ENCODE measurements around the gene TACR1. TPM values are rescaled to one million over a fixed set of nuclear protein-coding genes. Genes with fewer than 3 reads are reported as not detected.

TACR1 gene
- total RNA-seq, 6 donors from 2014 or later: 0.46 to 4.2 (median 1.5) TPM; not detected in 1

- Histone ChIP-seq H3K4me3 (no peak overlapping the region), H3K4me1 (no peaks in the 10 kb centered on the region), H3K36me3 (no peaks in the 10 kb centered on the region), H3K27ac (no peak overlapping the region), H3K9me3 (no peaks in the 10 kb centered on the region), H3K27me3 (no peaks in the 10 kb centered on the region)
- DNase-seq: no peak
- 52 to 54% methylated on average over 1 of the region's 1 CpG for WGBS, 2 donors
- TF ChIP-seq POLR2AphosphoS5 (IDR thresholded peaks at IDR 0.05) (no peak), EP300 (IDR thresholded peaks at IDR 0.05) (no peak), CTCF (IDR thresholded peaks at IDR 0.05) (no peak), POLR2A (IDR thresholded peaks at IDR 0.05) (no peak)
- no peak for ATAC-seq (ENCODE audit: low FRiP score in 2 of 2)
Observed at GRCh38 chr2:75021672-75022071, 177.6 kb downstream of the TACR1 start.

DNA sequence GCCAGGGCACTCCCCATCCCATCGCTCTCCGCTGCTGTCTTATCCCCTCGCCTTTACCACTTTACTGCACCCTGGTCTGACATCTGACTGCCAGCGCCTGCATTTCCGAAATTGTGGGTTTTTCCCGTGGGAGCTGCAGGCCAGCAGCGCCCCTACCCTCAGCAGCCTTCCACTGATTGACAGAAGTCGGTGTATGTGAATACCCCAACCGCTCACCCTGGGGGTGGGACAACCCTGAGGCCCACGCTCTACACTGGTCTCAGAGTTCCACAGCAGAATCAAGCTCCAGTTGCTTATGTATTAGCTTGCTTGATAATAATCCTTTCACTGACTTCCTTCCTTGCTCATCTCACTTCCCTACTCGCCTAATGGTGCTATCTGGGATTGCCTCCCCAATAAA is 178.8 kb downstream of the TACR1 start:
- Histone ChIP-seq H3K9me3 (no peaks in the 10 kb centered on the region), H3K27me3 (no peaks in the 10 kb centered on the region), H3K27ac (no peak overlapping the region), H3K36me3 (no peaks in the 10 kb centered on the region), H3K4me3 (no peak overlapping the region), H3K4me1 (no peaks in the 10 kb centered on the region)
- ATAC-seq (ENCODE audit: low FRiP score in 2 of 2): no peak
- DNase-seq: peak in 1 of 2 donors; percentile 4
- WGBS, 2 donors: 91 to 92% methylated on average over 11 of the region's 11 CpGs
- no peak for TF ChIP-seq EP300 (IDR thresholded peaks at IDR 0.05)
- TF ChIP-seq POLR2AphosphoS5 (IDR thresholded peaks at IDR 0.05): no peak
- TF ChIP-seq CTCF (IDR thresholded peaks at IDR 0.05): no peak
- no peak for TF ChIP-seq POLR2A (IDR thresholded peaks at IDR 0.05)

- DNase-seq (no peak), ATAC-seq (ENCODE audit: low FRiP score in 2 of 2) (no peak)
- Histone ChIP-seq H3K27ac (no peak overlapping the region), H3K36me3 (no peaks in the 10 kb centered on the region), H3K9me3 (no peaks in the 10 kb centered on the region), H3K4me1 (no peaks in the 10 kb centered on the region), H3K27me3 (no peaks in the 10 kb centered on the region), H3K4me3 (no peak overlapping the region)
- 80 to 82% methylated on average over 2 of the region's 2 CpGs for WGBS, 2 donors
- TF ChIP-seq EP300 (IDR thresholded peaks at IDR 0.05) (no peak), POLR2AphosphoS5 (IDR thresholded peaks at IDR 0.05) (no peak), CTCF (IDR thresholded peaks at IDR 0.05) (no peak), POLR2A (IDR thresholded peaks at IDR 0.05) (no peak)
Observed at GRCh38 chr2:75019790-75020189, 179.5 kb downstream of the TACR1 start.

DNA sequence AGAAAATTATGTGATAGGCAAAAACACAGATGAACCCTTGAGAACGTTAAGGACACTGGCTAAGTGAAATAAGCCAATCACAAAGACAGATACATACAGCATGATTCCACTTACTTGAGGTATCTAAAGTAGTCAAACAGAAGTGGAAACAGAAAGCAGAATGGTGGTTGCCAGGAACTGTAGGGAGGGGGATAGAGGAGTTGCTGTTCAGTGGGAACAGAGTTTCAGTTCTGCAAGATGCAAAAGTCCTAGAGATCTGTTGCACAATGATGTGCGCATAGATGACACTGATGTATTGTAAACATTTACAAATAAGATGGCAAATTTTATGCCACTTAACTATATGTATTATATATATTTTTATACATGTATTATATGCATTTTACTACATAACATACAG is 181.2 kb downstream of the TACR1 start:
- WGBS, 2 donors: 85 to 89% methylated on average over 2 of the region's 2 CpGs
- DNase-seq (no peak), ATAC-seq (ENCODE audit: low FRiP score in 2 of 2) (peak in 1 of 2 donors; percentile 66)

More for the DNA sequence above, 181.2 kb downstream of the TACR1 start:
- Histone ChIP-seq H3K27ac (no peak overlapping the region), H3K27me3 (no peaks in the 10 kb centered on the region), H3K9me3 (no peaks in the 10 kb centered on the region), H3K4me1 (no peaks in the 10 kb centered on the region), H3K36me3 (no peaks in the 10 kb centered on the region), H3K4me3 (no peak overlapping the region)
- TF ChIP-seq POLR2A (IDR thresholded peaks at IDR 0.05) (no peak), POLR2AphosphoS5 (IDR thresholded peaks at IDR 0.05) (no peak), CTCF (IDR thresholded peaks at IDR 0.05) (no peak), EP300 (IDR thresholded peaks at IDR 0.05) (no peak)
